Breast epithelium (tissue), 3 donors: Measurements from ENCODE around the gene PDZD4.

Experiments
- POLR2A ChIP-seq: fragments of 450-650 bp; IDR thresholded peaks from one replicate; pipeline ENCODE4 v1.6.1; 2016; ENCODE audit warnings: antibody characterized with exemption, mild to moderate bottlenecking, moderate library complexity
- TF ChIP-seq, protein P1 (sequence below), 3 donors: fragments of 450-650 bp; IDR thresholded peaks; one replicate each; pipeline ENCODE4 v1.5.1; 2016 to 2017; ENCODE audit warnings: antibody characterized with exemption in 3 of 3, mild to moderate bottlenecking in 3 of 3, moderate library complexity in 3 of 3

DNA sequence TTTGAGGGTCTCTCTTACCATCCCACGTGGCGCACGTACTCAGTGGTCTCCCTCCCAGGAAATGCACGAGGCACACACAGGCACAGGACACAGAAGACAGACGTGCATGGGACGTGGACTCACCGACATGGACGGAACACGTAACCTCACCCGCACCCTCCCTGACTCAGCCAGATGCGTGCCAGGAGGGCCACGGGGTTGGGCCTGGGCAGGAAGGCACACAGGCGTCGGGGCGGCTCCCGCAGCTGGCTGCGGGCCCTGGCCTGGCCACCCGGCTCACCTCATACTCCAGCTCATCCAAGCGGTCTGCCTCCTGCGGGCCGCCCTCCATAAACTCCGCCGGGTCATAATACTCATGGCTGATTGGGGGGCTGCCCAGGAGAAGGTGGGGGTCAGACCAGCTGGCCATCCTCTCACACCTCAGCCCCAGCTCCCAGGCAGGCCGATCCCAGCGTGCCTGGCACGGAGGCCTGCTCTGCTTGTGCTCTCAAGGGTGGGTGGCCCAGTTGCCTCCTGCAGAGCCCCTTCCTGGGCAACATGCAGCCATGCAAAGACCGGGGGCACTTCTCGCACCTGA lies 23.3 kb downstream of the PDZD4 start:
- TF ChIP-seq POLR2A, result no peak
- TF ChIP-seq, protein P1, sequence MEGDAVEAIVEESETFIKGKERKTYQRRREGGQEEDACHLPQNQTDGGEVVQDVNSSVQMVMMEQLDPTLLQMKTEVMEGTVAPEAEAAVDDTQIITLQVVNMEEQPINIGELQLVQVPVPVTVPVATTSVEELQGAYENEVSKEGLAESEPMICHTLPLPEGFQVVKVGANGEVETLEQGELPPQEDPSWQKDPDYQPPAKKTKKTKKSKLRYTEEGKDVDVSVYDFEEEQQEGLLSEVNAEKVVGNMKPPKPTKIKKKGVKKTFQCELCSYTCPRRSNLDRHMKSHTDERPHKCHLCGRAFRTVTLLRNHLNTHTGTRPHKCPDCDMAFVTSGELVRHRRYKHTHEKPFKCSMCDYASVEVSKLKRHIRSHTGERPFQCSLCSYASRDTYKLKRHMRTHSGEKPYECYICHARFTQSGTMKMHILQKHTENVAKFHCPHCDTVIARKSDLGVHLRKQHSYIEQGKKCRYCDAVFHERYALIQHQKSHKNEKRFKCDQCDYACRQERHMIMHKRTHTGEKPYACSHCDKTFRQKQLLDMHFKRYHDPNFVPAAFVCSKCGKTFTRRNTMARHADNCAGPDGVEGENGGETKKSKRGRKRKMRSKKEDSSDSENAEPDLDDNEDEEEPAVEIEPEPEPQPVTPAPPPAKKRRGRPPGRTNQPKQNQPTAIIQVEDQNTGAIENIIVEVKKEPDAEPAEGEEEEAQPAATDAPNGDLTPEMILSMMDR (IDR thresholded peaks at IDR 0.05), result no peak
